SU-DHL-6 (cell line): ENCODE measurements around the gene TRIM38.

Experiments used
- CTCF ChIP-seq: fragments of 200-600 bp; sonication (generic); IDR thresholded peaks from one replicate; pipeline ENCODE4 v1.5.1; 2017; ENCODE audit warnings: antibody characterized with exemption, mild to moderate bottlenecking, low read length, moderate library complexity; ENCODE audit not compliant: insufficient read depth, poor library complexity, severe bottlenecking
- EZH2phosphoT487 ChIP-seq: fragments of 200-600 bp; sonication (generic), shearing (Covaris generic); conservative IDR thresholded peaks from 2 replicates; pipeline ENCODE4 v1.6.1; 2018; ENCODE audit warnings: mild to moderate bottlenecking, antibody characterized with exemption, low read length, moderate library complexity, mixed read lengths

GRCh38 chr6:26034905-26035304 lies 72.3 kb downstream of the TRIM38 start:
- TF ChIP-seq CTCF, result no peak
- no peak for TF ChIP-seq EZH2phosphoT487
